Measurements from ENCODE around the gene NID2.

DNA sequence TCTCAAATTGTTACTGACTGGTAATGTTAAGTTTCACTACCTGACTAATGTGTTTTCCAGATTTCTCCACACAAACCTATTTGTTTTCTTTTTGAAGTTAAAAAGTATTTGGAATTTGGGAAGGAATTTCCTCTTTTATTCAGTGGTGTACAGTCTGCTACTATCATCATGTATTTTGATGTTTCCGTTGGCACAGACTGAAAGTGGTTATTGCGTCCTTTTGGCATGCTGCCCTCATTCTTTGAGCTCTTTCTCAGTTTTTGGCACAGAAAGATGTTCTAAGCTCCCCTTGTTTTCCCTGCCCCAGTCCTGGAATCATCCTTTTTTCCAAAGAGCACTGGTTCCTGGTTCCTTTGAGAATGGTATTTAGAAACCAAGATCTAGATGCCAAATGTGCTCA is 110.9 kb downstream of the NID2 start:
- TF ChIP-seq CTCF (IDR thresholded peaks at IDR 0.05) (no peak), POLR2A (IDR thresholded peaks at IDR 0.05) (no peak)
